Hepatocyte (in vitro differentiated cells): ENCODE results near the gene SH3RF3. TPM values are rescaled to one million over a fixed set of nuclear protein-coding genes. Genes with fewer than 3 reads are reported as not detected.
A peak's percentile ranks its signal among the peaks of the same experiment; 100 is the strongest.

Experiments
- DNase-seq: peaks from one replicate; pipeline ENCODE4 v3.0.0-alpha.2; 2016; ENCODE audit warnings: low spot score
- H2AFZ ChIP-seq: fragments of 200-600 bp; sonication (generic); 2 replicates; pipeline ENCODE4 v1.6.0; 2016; ENCODE audit warnings: antibody characterized with exemption, mild to moderate bottlenecking
- H3K27ac ChIP-seq: fragments of 200-600 bp; sonication (generic); 2 replicates; pipeline ENCODE4 v1.5.1; 2016; ENCODE audit warnings: mild to moderate bottlenecking
- H3K27me3 ChIP-seq: fragments of 200-600 bp; sonication (generic); 2 replicates; pipeline ENCODE4 v1.6.1; 2016
- H3K36me3 ChIP-seq: fragments of 200-600 bp; sonication (generic); replicated peaks from 2 replicates; pipeline ENCODE4 v1.5.1; 2016; ENCODE audit warnings: low read depth; ENCODE audit not compliant: insufficient read depth
- H3K4me1 ChIP-seq: fragments of 200-600 bp; sonication (generic); 2 replicates; pipeline ENCODE4 v1.5.1; 2016; ENCODE audit warnings: mild to moderate bottlenecking, moderate library complexity; ENCODE audit not compliant: insufficient read depth
- H3K4me2 ChIP-seq: fragments of 200-600 bp; sonication (generic); 2 replicates; pipeline ENCODE4 v1.6.0; 2016
- H3K4me3 ChIP-seq: fragments of 200-600 bp; sonication (generic); 2 replicates; pipeline ENCODE4 v1.5.1; 2016; ENCODE audit warnings: mild to moderate bottlenecking
- H3K79me2 ChIP-seq: fragments of 200-600 bp; sonication (generic); 2 replicates; pipeline ENCODE4 v1.6.0; 2017; ENCODE audit warnings: mild to moderate bottlenecking
- H3K9me2 ChIP-seq: fragments of 200-600 bp; sonication (generic); replicated peaks from 2 replicates; pipeline ENCODE4 v1.6.0; 2017; ENCODE audit warnings: mild to moderate bottlenecking; ENCODE audit not compliant: insufficient read depth
- H3K9me3 ChIP-seq: fragments of 200-600 bp; sonication (generic); 2 replicates; pipeline ENCODE4 v1.5.1; 2016; ENCODE audit warnings: low read depth, mild to moderate bottlenecking
- H4K20me1 ChIP-seq: fragments of 200-600 bp; sonication (generic); 2 replicates; pipeline ENCODE4 v1.6.0; 2016; ENCODE audit warnings: mild to moderate bottlenecking; ENCODE audit not compliant: insufficient read depth, poor library complexity, severe bottlenecking
- EZH2 ChIP-seq: fragments of 200-600 bp; sonication (generic); IDR thresholded peaks from 2 replicates; pipeline ENCODE4 v1.6.1; 2016; ENCODE audit warnings: antibody characterized with exemption, mild to moderate bottlenecking, borderline replicate concordance
- EZH2phosphoT487 ChIP-seq: fragments of 200-600 bp; sonication (generic); IDR thresholded peaks from one replicate; pipeline ENCODE4 v1.6.1; 2018; ENCODE audit warnings: antibody characterized with exemption, mild to moderate bottlenecking, low read depth, moderate library complexity; ENCODE audit not compliant: unreplicated experiment, severe bottlenecking
- WGBS: methylation state at CpG from one replicate; pipeline ENCODE4 v1.1.6; 2016; ENCODE audit warnings: low lambda C conversion rate; ENCODE audit errors: missing lambda C conversion rate; 5-methylcytosine and 5-hydroxymethylcytosine counted together
- polyA plus RNA-seq: library from polyadenylated mRNA; unstranded; fragments of >200 nt; fragmentation: Nextera tagmentation; extraction: Ambion mirVana; gene quantifications from 2 replicates; pipeline ENCODE4 v1.2.1, GENCODE V29; 2016
- total RNA-seq: library from RNA; depleted of rRNA; stranded (reverse); fragments of >200 nt; gene quantifications from 2 replicates; pipeline ENCODE4 v1.2.3, GENCODE V29; 2014
- TF ChIP-seq, protein P1 (sequence below): fragments of 200-600 bp; sonication (generic); IDR thresholded peaks from 2 replicates; pipeline ENCODE4 v1.5.1; 2016; ENCODE audit warnings: antibody characterized with exemption, mild to moderate bottlenecking; ENCODE audit not compliant: poor library complexity

The SH3RF3 gene
- total and polyA plus RNA-seq, 2 experiments from 2014 or later: 1.9 to 2.1 TPM

DNA sequence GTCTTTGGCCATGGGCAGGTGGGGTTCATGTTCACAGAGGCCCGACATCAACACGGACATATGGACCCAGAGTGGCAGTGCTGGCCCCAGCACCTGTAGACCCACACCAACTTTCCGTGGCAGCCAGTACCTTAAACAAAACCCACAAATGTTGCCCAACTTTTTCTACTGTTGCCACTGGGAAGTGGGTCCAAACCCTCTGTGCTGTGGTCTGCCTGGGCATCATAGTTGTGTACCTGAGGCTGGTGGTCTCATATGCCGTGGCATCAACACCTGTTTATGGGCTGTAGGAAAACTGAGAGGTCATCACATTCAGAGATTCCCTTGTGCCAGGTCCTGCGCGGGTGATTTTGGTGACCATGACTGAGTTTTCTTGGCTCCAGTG is 79.9 kb downstream of the SH3RF3 start:
- H2AFZ ChIP-seq: no peak overlapping the region
- no peaks in the 10 kb centered on the region for H3K36me3 ChIP-seq
- H3K9me2 ChIP-seq: no peaks in the 10 kb centered on the region
- DNase-seq: no peak
- H3K27me3 ChIP-seq: no peaks in the 10 kb centered on the region
- no peaks in the 10 kb centered on the region for H3K4me1 ChIP-seq
- TF ChIP-seq, protein P1, sequence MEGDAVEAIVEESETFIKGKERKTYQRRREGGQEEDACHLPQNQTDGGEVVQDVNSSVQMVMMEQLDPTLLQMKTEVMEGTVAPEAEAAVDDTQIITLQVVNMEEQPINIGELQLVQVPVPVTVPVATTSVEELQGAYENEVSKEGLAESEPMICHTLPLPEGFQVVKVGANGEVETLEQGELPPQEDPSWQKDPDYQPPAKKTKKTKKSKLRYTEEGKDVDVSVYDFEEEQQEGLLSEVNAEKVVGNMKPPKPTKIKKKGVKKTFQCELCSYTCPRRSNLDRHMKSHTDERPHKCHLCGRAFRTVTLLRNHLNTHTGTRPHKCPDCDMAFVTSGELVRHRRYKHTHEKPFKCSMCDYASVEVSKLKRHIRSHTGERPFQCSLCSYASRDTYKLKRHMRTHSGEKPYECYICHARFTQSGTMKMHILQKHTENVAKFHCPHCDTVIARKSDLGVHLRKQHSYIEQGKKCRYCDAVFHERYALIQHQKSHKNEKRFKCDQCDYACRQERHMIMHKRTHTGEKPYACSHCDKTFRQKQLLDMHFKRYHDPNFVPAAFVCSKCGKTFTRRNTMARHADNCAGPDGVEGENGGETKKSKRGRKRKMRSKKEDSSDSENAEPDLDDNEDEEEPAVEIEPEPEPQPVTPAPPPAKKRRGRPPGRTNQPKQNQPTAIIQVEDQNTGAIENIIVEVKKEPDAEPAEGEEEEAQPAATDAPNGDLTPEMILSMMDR: no peak
- TF ChIP-seq EZH2phosphoT487: no peak
- no peak for TF ChIP-seq EZH2
- no peaks in the 10 kb centered on the region for H3K79me2 ChIP-seq
- no peak overlapping the region for H3K4me2 ChIP-seq
- H3K4me3 ChIP-seq: no peak overlapping the region
- 97% methylated on average over 6 of the region's 6 CpGs for WGBS
- no peaks in the 10 kb centered on the region for H4K20me1 ChIP-seq
- H3K9me3 ChIP-seq: no peaks in the 10 kb centered on the region
- no peak overlapping the region for H3K27ac ChIP-seq

DNA sequence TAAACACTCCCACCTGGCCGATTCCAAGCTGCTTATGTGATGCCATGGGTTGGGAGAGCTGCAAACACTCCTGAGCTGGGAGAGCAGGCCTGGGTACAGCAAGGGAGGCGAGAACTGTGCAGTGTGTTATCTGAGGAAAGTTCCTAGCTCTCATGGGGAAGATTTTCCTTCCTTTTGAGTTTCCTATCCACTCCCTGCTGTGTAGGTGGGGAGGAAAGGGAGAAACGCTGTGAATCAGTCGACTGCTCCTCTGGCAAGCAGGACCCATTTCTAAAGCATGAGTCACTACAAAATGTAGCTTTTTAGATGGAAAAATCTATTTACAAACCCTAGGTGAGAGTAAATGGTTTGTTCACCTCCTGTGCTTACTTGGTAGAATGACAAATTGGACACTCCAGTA is 80.4 kb downstream of the SH3RF3 start:
- Histone ChIP-seq H3K36me3 (no peaks in the 10 kb centered on the region), H4K20me1 (no peaks in the 10 kb centered on the region), H3K4me2 (no peak overlapping the region), H3K79me2 (no peaks in the 10 kb centered on the region), H3K4me1 (peaks cover under 1% of the 10 kb centered on the region), H3K27me3 (no peaks in the 10 kb centered on the region), H3K9me2 (no peaks in the 10 kb centered on the region), H3K9me3 (no peaks in the 10 kb centered on the region), H2AFZ (no peak overlapping the region), H3K4me3 (no peak overlapping the region), H3K27ac (no peak overlapping the region)
- WGBS: 38% methylated on average over 4 of the region's 4 CpGs
- DNase-seq: peak; percentile 32
- no peak for TF ChIP-seq EZH2
- TF ChIP-seq, protein P1: no peak
- TF ChIP-seq EZH2phosphoT487: no peak

DNA sequence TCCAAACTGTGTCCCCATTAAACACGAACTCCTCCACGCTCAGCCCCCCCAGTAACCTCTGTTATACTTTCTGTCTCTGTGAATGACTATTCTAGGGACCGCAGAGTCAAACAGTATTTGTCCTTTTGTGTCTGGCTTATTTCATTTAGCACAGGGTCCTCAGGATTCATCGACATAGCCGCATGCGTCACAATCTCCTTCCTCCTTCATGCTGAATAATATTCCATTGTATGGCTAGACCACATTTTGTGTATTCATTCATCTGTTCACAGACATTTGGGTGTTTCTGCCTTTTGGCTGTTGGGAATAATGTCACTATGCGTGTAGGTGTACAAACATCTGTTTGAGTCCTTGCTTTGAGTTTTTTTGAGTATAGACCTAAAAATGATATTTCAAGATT is 80.9 kb downstream of the SH3RF3 start:
- WGBS: 92% methylated on average over 7 of the region's 7 CpGs
- Histone ChIP-seq H2AFZ (no peak overlapping the region), H3K27me3 (no peaks in the 10 kb centered on the region), H4K20me1 (no peaks in the 10 kb centered on the region), H3K27ac (no peak overlapping the region), H3K9me3 (no peaks in the 10 kb centered on the region), H3K36me3 (no peaks in the 10 kb centered on the region), H3K4me2 (no peak overlapping the region), H3K4me1 (peaks cover 4% of the 10 kb centered on the region), H3K9me2 (no peaks in the 10 kb centered on the region), H3K79me2 (no peaks in the 10 kb centered on the region), H3K4me3 (no peak overlapping the region)
- no peak for TF ChIP-seq EZH2phosphoT487
- TF ChIP-seq, protein P1: no peak
- no peak for TF ChIP-seq EZH2
- DNase-seq: no peak
